HEK293 (cell line): ENCODE measurements around the gene ADRA2C.

ENCODE experiments used
- CTCF ChIP-seq: fragments of 450-650 bp; formaldehyde crosslinking; IDR thresholded peaks from 2 replicates; pipeline ENCODE4 v1.5.1; 2016; ENCODE audit warnings: missing biosample characterization, missing genetic modification characterization
- KLF1 ChIP-seq: fragments of 450-650 bp; formaldehyde crosslinking; IDR thresholded peaks from 2 replicates; pipeline ENCODE4 v1.5.1; 2016; ENCODE audit warnings: missing biosample characterization, missing genetic modification characterization
- PRDM10 ChIP-seq: fragments of 450-650 bp; formaldehyde crosslinking; IDR thresholded peaks from 2 replicates; pipeline ENCODE4 v1.5.1; 2016; ENCODE audit warnings: missing biosample characterization, missing genetic modification characterization
- SALL2 ChIP-seq: fragments of 450-650 bp; formaldehyde crosslinking; IDR thresholded peaks from 2 replicates; pipeline ENCODE4 v1.5.0; 2017; ENCODE audit warnings: missing biosample characterization, mild to moderate bottlenecking, missing genetic modification characterization, borderline replicate concordance
- ZNF169 ChIP-seq: fragments of 450-650 bp; formaldehyde crosslinking; IDR thresholded peaks from 2 replicates; pipeline ENCODE4 v1.5.1; 2016; ENCODE audit warnings: missing biosample characterization, missing genetic modification characterization
- ZNF202 ChIP-seq: fragments of 450-650 bp; formaldehyde crosslinking; IDR thresholded peaks from 2 replicates; pipeline ENCODE4 v1.5.1; 2016; ENCODE audit warnings: missing biosample characterization, missing genetic modification characterization, borderline replicate concordance
- ZNF23 ChIP-seq: fragments of 450-650 bp; formaldehyde crosslinking; IDR thresholded peaks from 2 replicates; pipeline ENCODE4 v1.5.1; 2016; ENCODE audit warnings: missing biosample characterization, missing genetic modification characterization, borderline replicate concordance
- ZNF335 ChIP-seq: fragments of 450-650 bp; formaldehyde crosslinking; conservative IDR thresholded peaks from 2 replicates; pipeline ENCODE4 v1.5.1; 2016; ENCODE audit warnings: missing biosample characterization, missing genetic modification characterization

GRCh38 chr4:3791910-3792542 lies 25.8 kb downstream of the ADRA2C start:
- TF ChIP-seq CTCF (tag by site-specific recombination) (no peak), PRDM10 (tag by site-specific recombination) (no peak), KLF1 (no peak), SALL2 (no peak), ZNF169 (tag by site-specific recombination) (no peak), ZNF23 (tag by site-specific recombination) (no peak), ZNF335 (tag by site-specific recombination) (no peak), ZNF202 (tag by site-specific recombination) (no peak)
